Measurements from ENCODE around the gene XIAP.

GRCh38 chrX:123876177-123876576, 16.3 kb downstream of the XIAP start:
- no peak for TF ChIP-seq CTCF (IDR thresholded peaks at IDR 0.05)
- TF ChIP-seq POLR2A (IDR thresholded peaks at IDR 0.05) = no peak

Measured in testis (tissue), 2 donors.